Adrenal gland (tissue), 12 donors: Measurements from ENCODE around the gene CRYBG3. TPM values are rescaled to one million over a fixed set of nuclear protein-coding genes. Genes with fewer than 3 reads are reported as not detected.
"Not testable (repeated sequence)": the region's sequence is repeated elsewhere in the genome, so short reads cannot be mapped to it uniquely, and the experiment has no call there.

ENCODE experiments used
- DNase-seq, 7 donors: peaks; one replicate each; pipeline ENCODE4 v3.0.0-alpha.2; 2019 to 2020
- H3K27ac ChIP-seq, 5 donors: fragments of 200-600 bp; sonication (generic) in 4 of 5; 1 replicate in 3 of 5; 2 replicates in 2 of 5; pipeline versions ENCODE4 v1.5.1 to v1.8.0; 2016 to 2020; ENCODE audit warnings: mild to moderate bottlenecking in 1 of 5
- H3K27me3 ChIP-seq: fragments of 200-600 bp; 2 replicates; pipeline ENCODE4 v1.8.0; 2021
- H3K36me3 ChIP-seq, 2 donors: fragments of 200-600 bp; replicated peaks in 1 of 2; 1 replicate in 1 of 2; 2 replicates in 1 of 2; pipeline versions ENCODE4 v1.5.1 to v1.8.0; 2018 to 2022
- H3K4me1 ChIP-seq, 2 donors: fragments of 200-600 bp; replicated peaks in 1 of 2; 1 replicate in 1 of 2; 2 replicates in 1 of 2; pipeline versions ENCODE4 v1.5.1 to v1.8.0; 2018 to 2021
- H3K4me3 ChIP-seq, 4 donors: fragments of 200-600 bp; sonication (generic) in 3 of 4; one replicate each; pipeline ENCODE4 v1.5.1; 2016 to 2018
- H3K9me3 ChIP-seq, 3 donors: fragments of 200-600 bp; sonication (generic) in 1 of 3; replicated peaks in 1 of 3; 1 replicate in 2 of 3; 2 replicates in 1 of 3; pipeline versions ENCODE4 v1.5.1 to v1.8.0; 2016 to 2021
- POLR2A ChIP-seq, 2 donors: fragments of 450-650 bp; IDR thresholded peaks; one replicate each; pipeline ENCODE4 v1.6.1; 2017; ENCODE audit warnings: antibody characterized with exemption in 2 of 2, mild to moderate bottlenecking in 2 of 2, moderate library complexity in 1 of 2
- WGBS, 4 donors: extraction: QIAGEN DNeasy Blood & Tissue Kit in 2 of 4; methylation state at CpG; one replicate each; pipeline versions ENCODE4 v1.1.5 to v1.1.7; 2013 to 2017; 5-methylcytosine and 5-hydroxymethylcytosine counted together
- intact Hi-C, 2 donors: fragments of 100-400 bp; cut with DNase I; formaldehyde crosslinking; loops; one replicate each; pipeline versions ENCODE4 v1.14.1 to v1.15.0; 2022 to 2023
- polyA plus RNA-seq, 3 donors: library from polyadenylated mRNA; stranded (reverse); fragments of 200-250 nt in 2 of 3; fragments of 350-450 nt in 1 of 3; fragmentation: Illumina TruSeq in 1 of 3; extraction: RNeasy Lipid Tissue Mini Kit (QIAGEN cat#74804) in 1 of 3; gene quantifications; one replicate each; pipeline ENCODE4 v1.2.3, GENCODE V29; 2013 to 2014
- total RNA-seq, 9 donors: library from RNA; depleted of rRNA in 4 of 9; stranded (reverse); fragments of >200 nt in 4 of 9; fragments of 120-200 nt in 1 of 9; fragmentation: NEBNext Ultra II Directional in 1 of 9; extraction: Animal tissue kit (Norgen Biotek cat#: 25700) in 1 of 9; gene quantifications; one replicate each; pipeline versions ENCODE4 v1.1.0 to v1.2.4, GENCODE V29; 2013 to 2023
- TF ChIP-seq, protein P1 (sequence below), 6 experiments: fragments of 450-650 bp in 4 of 6; fragments of 200-600 bp in 2 of 6; sonication (generic) in 1 of 6; IDR thresholded peaks; 1 replicate in 5 of 6; 2 replicates in 1 of 6; pipeline versions ENCODE4 v1.5.1 to v1.8.0; 2016 to 2021; ENCODE audit warnings: antibody characterized with exemption in 6 of 6, mild to moderate bottlenecking in 2 of 6, moderate library complexity in 1 of 6
- donor health status: healthy with polysubstance abuse.
- donor health status: Bipolar disorder and iron deficiency.
- donor health status: DM: yes; HTN: yes; CAD: no.
- donor health status: DM: no; HTN: no; CAD: no.
- donor health status: DM: no; HTN: no; CAD: no.
- donor health status: DM: yes; HTN: yes; CAD: no.

The CRYBG3 gene
- total and polyA plus RNA-seq, 12 donors, result 2.7 to 25.0 (median 12.5) TPM

GRCh38 chr3:97827741-97828471, 6.1 kb downstream of the CRYBG3 start:
- Histone ChIP-seq H3K27ac (no peak overlapping the region), H3K9me3 (no peaks in the 10 kb centered on the region), H3K4me1 (peaks cover 0 to 18% of the 10 kb centered on the region in 2 donors), H3K36me3 (no peaks in the 10 kb centered on the region), H3K27me3 (no peaks in the 10 kb centered on the region), H3K4me3 (no peak overlapping the region)
- intact Hi-C loops, result loop anchor here in 1 of 2 donors (10.0 kb wide), 2 partner anchors 47 to 147 kb away; partner anchors contain the start of gene RIOX2
- TF ChIP-seq, protein P1, sequence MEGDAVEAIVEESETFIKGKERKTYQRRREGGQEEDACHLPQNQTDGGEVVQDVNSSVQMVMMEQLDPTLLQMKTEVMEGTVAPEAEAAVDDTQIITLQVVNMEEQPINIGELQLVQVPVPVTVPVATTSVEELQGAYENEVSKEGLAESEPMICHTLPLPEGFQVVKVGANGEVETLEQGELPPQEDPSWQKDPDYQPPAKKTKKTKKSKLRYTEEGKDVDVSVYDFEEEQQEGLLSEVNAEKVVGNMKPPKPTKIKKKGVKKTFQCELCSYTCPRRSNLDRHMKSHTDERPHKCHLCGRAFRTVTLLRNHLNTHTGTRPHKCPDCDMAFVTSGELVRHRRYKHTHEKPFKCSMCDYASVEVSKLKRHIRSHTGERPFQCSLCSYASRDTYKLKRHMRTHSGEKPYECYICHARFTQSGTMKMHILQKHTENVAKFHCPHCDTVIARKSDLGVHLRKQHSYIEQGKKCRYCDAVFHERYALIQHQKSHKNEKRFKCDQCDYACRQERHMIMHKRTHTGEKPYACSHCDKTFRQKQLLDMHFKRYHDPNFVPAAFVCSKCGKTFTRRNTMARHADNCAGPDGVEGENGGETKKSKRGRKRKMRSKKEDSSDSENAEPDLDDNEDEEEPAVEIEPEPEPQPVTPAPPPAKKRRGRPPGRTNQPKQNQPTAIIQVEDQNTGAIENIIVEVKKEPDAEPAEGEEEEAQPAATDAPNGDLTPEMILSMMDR (IDR thresholded peaks at IDR 0.05), result no peak
- no peak for TF ChIP-seq POLR2A (IDR thresholded peaks at IDR 0.05)
- WGBS, 4 donors, result 66 to 74% (median 72%) methylated on average over 2 of the region's 2 CpGs
- DNase-seq, result peak in 2 of 7 donors; percentile 14 to 22

GRCh38 chr3:97829198-97829597, 7.4 kb downstream of the CRYBG3 start:
- Histone ChIP-seq H3K27me3 (no peaks in the 10 kb centered on the region), H3K4me1 (peaks cover 0 to 8% of the 10 kb centered on the region in 2 donors), H3K27ac (no peak overlapping the region), H3K36me3 (no peaks in the 10 kb centered on the region), H3K4me3 (no peak overlapping the region), H3K9me3 (no peaks in the 10 kb centered on the region)
- WGBS, 4 donors, result 70 to 92% (median 75%) methylated on average over 2 of the region's 2 CpGs
- no peak for TF ChIP-seq POLR2A (IDR thresholded peaks at IDR 0.05)
- TF ChIP-seq, protein P1 (IDR thresholded peaks at IDR 0.05), result no peak
- intact Hi-C loops, result loop anchor here in 1 of 2 donors (10.0 kb wide), 2 partner anchors 46 to 146 kb away; partner anchors contain the start of gene RIOX2
- DNase-seq, result no peak

DNA sequence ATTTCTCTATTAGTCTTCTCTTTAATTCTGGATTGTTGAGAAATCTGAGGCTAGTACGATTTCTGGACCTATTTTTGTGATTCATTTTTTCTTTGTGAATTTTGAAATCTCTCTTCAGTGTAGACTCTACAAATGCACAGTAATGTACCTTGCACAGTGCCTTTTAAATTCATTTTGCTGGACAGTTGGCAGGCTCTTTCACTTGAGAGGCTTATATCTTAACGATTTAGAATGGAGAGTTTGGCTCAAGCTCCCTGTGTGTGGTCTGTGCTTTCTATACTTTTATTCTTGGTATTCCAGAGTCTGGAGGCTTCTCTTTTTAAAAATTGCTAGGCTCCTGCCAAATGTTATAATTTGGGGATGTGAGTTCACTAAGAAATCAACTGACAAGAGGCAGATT, 8.8 kb downstream of the CRYBG3 start:
- DNase-seq, result no peak
- no peak overlapping the region for H3K4me3 ChIP-seq
- H3K9me3 ChIP-seq, result no peaks in the 10 kb centered on the region
- no peak overlapping the region for H3K27ac ChIP-seq
- no peaks in the 10 kb centered on the region for H3K4me1 ChIP-seq
- H3K27me3 ChIP-seq, result no peaks in the 10 kb centered on the region
- TF ChIP-seq, protein P1 (IDR thresholded peaks at IDR 0.05), result no peak
- no peak for TF ChIP-seq POLR2A (IDR thresholded peaks at IDR 0.05)
- WGBS, 4 donors, result 53 to 70% (median 60%) methylated on average over 2 of the region's 2 CpGs
- H3K36me3 ChIP-seq, result no peaks in the 10 kb centered on the region
- intact Hi-C loops, result no loop called here

- Histone ChIP-seq H3K4me1 (no peaks in the 10 kb centered on the region), H3K27ac (no peak overlapping the region), H3K36me3 (no peaks in the 10 kb centered on the region), H3K27me3 (no peaks in the 10 kb centered on the region), H3K9me3 (no peaks in the 10 kb centered on the region), H3K4me3 (no peak overlapping the region)
- intact Hi-C loops, result no loop called here
- 88 to 100% (median 95%) methylated on average over 1 of the region's 1 CpG for WGBS, 4 donors
- no peak for TF ChIP-seq POLR2A (IDR thresholded peaks at IDR 0.05)
- TF ChIP-seq, protein P1 (IDR thresholded peaks at IDR 0.05), result no peak
- DNase-seq, result no peak
Observed at GRCh38 chr3:97831140-97831539, 9.3 kb downstream of the CRYBG3 start.

DNA sequence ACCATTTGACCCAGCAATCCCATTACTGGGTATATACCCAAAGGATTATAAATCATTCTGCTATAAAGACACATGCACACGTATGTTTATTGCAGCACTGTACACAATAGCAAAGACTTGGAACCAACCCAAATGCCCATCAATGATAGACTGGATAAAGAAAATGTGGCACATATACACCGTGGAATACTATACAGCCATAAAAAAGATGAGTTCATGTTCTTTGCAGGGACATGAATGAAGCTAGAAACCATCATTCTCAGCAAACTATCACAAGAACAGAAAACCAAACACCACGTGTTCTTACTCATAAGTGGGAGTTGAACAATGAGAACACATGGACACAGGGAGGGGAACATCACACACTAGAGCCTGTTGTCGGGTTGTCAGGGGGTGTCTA, 11.4 kb downstream of the CRYBG3 start:
- intact Hi-C loops, H3K27me3 ChIP-seq, H3K4me3 ChIP-seq, DNase-seq, H3K27ac ChIP-seq, H3K9me3 ChIP-seq, H3K36me3 ChIP-seq, H3K4me1 ChIP-seq: not testable (repeated sequence)
- WGBS, 4 donors, result 88 to 98% (median 95%) methylated on average over 4 of the region's 4 CpGs
